ENCODE results near the gene TFF3.
A peak's percentile ranks its signal among the peaks of the same experiment; 100 is the strongest.

The TFF3 gene

DNA sequence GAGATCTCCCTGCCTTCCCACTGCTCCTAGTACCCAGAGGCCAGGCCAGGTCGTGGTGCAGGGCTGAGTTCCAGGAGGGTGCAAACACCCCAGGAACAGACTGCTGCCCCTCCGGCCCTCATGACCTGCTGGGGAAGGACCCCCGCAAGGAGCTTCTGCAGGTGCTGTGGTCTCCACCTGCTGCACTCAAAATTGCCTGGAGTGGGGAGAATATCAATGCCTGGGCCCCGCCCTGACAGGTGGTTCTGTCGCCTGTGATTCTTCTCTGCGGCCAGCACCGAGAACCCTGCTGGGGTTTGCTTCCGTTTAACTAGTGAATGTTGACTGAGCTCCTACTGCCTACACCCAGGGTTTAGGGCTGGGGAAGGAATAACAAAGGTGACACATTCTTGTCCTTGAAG is 2.1 kb upstream of the TFF3 start:
- TF ChIP-seq, protein P1, sequence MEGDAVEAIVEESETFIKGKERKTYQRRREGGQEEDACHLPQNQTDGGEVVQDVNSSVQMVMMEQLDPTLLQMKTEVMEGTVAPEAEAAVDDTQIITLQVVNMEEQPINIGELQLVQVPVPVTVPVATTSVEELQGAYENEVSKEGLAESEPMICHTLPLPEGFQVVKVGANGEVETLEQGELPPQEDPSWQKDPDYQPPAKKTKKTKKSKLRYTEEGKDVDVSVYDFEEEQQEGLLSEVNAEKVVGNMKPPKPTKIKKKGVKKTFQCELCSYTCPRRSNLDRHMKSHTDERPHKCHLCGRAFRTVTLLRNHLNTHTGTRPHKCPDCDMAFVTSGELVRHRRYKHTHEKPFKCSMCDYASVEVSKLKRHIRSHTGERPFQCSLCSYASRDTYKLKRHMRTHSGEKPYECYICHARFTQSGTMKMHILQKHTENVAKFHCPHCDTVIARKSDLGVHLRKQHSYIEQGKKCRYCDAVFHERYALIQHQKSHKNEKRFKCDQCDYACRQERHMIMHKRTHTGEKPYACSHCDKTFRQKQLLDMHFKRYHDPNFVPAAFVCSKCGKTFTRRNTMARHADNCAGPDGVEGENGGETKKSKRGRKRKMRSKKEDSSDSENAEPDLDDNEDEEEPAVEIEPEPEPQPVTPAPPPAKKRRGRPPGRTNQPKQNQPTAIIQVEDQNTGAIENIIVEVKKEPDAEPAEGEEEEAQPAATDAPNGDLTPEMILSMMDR (IDR thresholded peaks at IDR 0.05; ENCODE audit: low read depth, low read length): no peak
- in situ Hi-C loops (cut with HindIII; ENCODE audit: low sequenced_read_pairs): no loop called here
- no peak for DNase-seq (ENCODE audit: low read depth, low spot score)
- H3K4me3 ChIP-seq (ENCODE audit: low read depth, low read length): no peak overlapping the region

DNA sequence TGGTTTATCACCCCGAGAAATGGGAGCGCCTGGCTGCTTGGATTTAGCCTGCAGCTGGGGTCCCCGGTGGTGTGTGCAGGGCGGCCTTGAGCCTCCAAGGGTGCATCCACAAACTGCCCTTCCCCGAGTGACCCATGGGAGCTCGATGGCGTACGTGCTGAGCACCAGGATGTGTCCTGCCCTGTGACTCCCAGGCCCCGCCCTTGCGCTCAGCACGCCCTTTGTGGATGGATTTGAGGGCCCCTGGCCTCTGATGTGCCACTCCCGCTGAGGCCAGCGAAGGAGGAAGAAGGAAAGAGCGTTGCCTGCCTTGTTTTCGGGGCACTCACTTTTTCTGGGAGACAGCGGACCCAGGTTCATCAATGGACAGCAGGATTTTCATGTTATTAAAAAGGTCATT is 1.7 kb upstream of the TFF3 start:
- DNase-seq (ENCODE audit: low read depth, low spot score): no peak
- in situ Hi-C loops (cut with HindIII; ENCODE audit: low sequenced_read_pairs): no loop called here
- no peak overlapping the region for H3K4me3 ChIP-seq (ENCODE audit: low read depth, low read length)
- TF ChIP-seq, protein P1 (IDR thresholded peaks at IDR 0.05; ENCODE audit: low read depth, low read length): no peak

DNA sequence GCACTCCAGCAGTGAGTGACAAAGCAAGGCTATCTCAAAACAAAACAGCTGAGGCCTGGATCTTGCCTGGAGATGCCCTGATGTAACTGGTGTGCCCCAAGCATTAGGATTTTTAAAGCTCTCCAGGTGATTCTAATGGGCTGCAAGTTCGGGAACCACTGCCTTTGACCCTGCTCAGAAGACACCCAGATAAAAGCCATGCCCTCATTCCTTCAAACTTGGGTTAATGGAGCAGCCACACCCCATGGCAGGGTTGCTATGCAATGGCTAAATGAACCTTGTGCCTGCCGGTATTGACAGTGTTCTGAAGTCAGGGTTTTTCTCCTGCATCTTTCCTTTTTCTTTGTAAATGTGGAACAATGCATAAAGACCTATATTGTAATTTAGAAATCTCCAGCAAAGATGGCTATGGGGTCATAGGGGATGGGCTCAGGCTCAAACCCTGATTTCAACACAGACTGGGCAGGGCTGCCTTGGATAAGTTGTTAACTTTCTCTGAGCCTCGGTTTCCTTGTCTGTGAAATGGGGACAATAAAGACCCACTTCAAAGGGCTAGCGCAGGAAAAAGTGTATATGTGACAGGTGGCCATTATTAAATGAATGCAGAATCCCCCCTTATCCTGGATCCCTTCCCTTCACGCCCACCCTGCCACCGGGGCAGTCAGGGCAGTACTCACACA is 453 bp downstream of the TFF3 start:
- in situ Hi-C loops (cut with HindIII; ENCODE audit: low sequenced_read_pairs): no loop called here

DNA sequence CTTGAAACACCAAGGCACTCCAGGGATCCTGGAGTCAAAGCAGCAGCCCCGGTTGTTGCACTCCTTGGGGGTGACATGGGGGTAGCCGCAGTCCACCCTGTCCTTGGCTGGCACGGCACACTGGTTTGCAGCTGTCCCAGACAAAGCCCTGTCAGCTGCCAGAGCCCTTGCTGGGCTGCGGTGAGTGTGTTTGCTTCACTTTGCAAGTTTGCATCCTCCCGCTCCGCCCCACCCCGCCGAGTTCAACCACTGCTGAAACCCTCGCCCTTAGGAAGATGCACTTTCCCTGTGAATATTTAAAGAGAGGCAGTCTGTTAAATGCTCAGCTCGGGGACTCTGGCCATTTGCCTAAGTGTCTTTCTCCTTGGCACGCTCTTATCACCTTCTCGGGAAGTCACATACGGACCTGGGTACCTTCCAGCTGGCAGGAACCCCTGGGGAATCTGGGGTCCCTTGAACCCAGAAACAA is 1.7 kb downstream of the TFF3 start:
- in situ Hi-C loops (cut with HindIII; ENCODE audit: low sequenced_read_pairs): no loop called here
- TF ChIP-seq, protein P1 (IDR thresholded peaks at IDR 0.05; ENCODE audit: low read depth, low read length): no peak
- peak; percentile 42 for DNase-seq (ENCODE audit: low read depth, low spot score)
- no peak overlapping the region for H3K4me3 ChIP-seq (ENCODE audit: low read depth, low read length)

More for the DNA sequence above, 453 bp downstream of the TFF3 start:
- no peak for DNase-seq (ENCODE audit: low read depth, low spot score)
- TF ChIP-seq, protein P1 (IDR thresholded peaks at IDR 0.05; ENCODE audit: low read depth, low read length): no peak
- H3K4me3 ChIP-seq (ENCODE audit: low read depth, low read length): no peak overlapping the region

DNA sequence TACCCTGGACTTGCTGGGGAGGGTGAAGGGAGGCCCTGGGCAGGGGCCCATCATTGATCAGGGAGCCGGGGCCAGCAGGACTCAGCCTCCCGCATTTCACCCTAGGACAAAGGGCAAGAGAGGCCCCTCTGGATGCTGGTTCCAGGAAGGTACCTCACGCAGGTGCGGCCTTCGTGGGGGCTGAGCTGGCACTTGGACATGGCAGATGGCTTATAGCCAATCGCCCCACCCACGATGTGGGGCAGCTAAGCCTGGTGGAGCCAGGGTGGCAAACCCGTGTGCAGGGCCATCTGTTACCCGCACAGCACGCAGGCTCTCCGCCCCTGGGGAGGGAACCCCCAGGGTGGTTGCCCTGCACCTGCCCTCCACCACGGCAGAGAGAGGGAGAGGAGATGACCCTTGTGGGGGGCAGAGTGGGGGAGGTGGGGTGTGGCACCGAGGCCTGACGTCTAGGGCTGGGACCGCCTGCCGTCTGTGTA is 2.5 kb downstream of the TFF3 start:
- no peak overlapping the region for H3K4me3 ChIP-seq (ENCODE audit: low read depth, low read length)
- TF ChIP-seq, protein P1 (IDR thresholded peaks at IDR 0.05; ENCODE audit: low read depth, low read length): no peak
- in situ Hi-C loops (cut with HindIII; ENCODE audit: low sequenced_read_pairs): no loop called here
- DNase-seq (ENCODE audit: low read depth, low spot score): no peak

DNA sequence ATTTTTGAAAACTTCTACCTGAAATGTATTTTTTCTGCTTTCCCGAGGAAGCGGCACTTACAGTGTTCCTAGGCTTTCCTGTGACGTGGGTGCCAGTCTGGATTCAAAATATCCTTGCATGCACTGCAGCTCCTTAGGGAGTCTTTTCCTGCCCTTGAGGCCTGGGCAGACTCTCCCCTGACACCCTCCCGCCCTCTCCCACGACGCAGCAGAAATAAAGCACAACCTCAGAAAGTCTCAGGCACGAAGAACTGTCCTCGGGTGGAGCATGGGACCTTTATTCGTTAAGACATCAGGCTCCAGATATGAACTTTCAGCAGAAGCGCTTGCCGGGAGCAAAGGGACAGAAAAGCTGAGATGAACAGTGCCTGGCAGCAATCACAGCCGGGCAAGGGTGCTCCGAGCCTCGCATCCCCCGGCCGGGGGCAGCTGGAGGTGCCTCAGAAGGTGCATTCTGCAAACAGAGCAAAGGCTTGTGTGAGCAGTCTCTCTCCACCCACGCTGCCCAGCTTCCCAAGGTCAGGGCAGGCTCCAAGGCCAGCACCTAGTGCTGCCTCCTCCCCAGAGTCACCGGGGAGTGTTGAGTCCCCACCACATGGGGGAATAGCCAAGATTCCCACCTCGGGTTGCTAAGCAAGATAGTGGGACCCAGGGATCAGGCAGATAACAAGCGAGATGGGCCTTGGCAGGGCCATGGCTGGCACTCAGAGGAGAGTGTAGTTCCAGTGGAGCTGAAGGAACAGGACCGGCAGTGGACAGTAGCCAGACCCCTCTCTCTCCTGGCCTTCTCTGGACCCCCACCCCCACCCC is 3.2 kb downstream of the TFF3 start:
- no peak overlapping the region for H3K4me3 ChIP-seq (ENCODE audit: low read depth, low read length)
- DNase-seq (ENCODE audit: low read depth, low spot score): no peak
- in situ Hi-C loops (cut with HindIII; ENCODE audit: low sequenced_read_pairs): no loop called here
- TF ChIP-seq, protein P1 (IDR thresholded peaks at IDR 0.05; ENCODE audit: low read depth, low read length): no peak

Measured in astrocyte of the spinal cord (primary cell).